B cell (primary cell): ENCODE measurements around the gene NCOR1.
"Not testable (repeated sequence)": the region's sequence is repeated elsewhere in the genome, so short reads cannot be mapped to it uniquely, and the experiment has no call there.

Experiments used
- EZH2 ChIP-seq: IDR thresholded peaks from 2 replicates; pipeline ENCODE4 v1.6.1; 2012; ENCODE audit warnings: borderline replicate concordance, low read depth, mild to moderate bottlenecking, moderate library complexity, low read length; ENCODE audit not compliant: insufficient read depth, poor library complexity, severe bottlenecking
- TF ChIP-seq, protein P1 (sequence below): fragments of 200-600 bp; IDR thresholded peaks from one replicate; pipeline ENCODE4 v1.8.0; 2022; ENCODE audit warnings: antibody characterized with exemption, mild to moderate bottlenecking

DNA sequence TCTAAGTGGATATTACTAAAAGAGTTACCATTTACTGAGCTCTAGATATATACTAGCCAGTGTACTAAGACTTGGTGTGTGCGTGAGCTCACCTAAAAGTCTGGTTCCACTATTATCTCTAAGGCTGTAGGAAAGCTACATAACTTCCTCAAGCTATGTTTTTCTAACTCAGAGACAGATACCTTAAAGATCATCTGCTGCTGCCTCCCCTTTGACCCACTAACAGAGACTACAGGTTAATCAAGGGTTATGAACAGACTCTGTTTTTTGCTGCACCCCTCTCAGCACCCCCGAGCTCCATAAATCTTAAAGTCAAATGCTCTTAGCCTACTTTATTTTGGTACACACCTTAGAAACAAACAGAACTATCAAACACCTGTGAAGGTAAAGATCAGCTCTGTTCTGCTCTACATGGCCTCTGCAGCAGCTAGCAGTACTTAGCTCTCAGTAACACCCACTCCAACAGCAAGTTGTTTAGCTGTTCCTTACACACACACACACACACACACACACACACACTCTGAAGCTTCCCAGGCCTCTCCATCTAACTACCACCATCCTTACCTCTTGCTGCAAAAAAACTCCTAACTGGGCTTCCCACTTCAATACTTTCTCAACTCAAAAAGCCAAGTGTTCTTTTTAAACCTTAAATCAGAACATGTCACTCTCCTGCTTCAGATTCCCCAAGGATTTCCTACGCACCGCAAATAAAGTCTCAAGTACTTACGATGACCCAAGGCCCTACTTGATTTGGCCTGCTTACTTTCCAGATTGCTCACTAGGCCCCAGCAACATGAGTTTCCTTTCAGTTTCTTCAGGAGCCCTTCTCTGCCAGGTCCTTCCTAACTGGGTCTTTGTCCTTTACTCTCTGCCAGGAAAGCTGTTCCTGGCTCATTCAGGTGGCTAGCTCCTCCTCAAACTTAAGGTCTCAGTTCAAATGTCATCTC lies 12.5 kb downstream of the NCOR1 start:
- TF ChIP-seq, protein P1, sequence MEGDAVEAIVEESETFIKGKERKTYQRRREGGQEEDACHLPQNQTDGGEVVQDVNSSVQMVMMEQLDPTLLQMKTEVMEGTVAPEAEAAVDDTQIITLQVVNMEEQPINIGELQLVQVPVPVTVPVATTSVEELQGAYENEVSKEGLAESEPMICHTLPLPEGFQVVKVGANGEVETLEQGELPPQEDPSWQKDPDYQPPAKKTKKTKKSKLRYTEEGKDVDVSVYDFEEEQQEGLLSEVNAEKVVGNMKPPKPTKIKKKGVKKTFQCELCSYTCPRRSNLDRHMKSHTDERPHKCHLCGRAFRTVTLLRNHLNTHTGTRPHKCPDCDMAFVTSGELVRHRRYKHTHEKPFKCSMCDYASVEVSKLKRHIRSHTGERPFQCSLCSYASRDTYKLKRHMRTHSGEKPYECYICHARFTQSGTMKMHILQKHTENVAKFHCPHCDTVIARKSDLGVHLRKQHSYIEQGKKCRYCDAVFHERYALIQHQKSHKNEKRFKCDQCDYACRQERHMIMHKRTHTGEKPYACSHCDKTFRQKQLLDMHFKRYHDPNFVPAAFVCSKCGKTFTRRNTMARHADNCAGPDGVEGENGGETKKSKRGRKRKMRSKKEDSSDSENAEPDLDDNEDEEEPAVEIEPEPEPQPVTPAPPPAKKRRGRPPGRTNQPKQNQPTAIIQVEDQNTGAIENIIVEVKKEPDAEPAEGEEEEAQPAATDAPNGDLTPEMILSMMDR = not testable (repeated sequence)
- TF ChIP-seq EZH2 = not testable (repeated sequence)
